Stimulated activated CD8-positive, alpha-beta memory T cell treated with anti-CD3 and anti-CD28 coated beads, Interleukin-7, amount 100 ng/mL, for 24 hours (primary cell): Measurements from ENCODE around the gene ATP2B2.

ENCODE experiments used
- DNase-seq: peaks from one replicate; pipeline ENCODE4 v3.0.0-alpha.2; 2020; ENCODE audit warnings: low read depth

Gene ATP2B2

DNA sequence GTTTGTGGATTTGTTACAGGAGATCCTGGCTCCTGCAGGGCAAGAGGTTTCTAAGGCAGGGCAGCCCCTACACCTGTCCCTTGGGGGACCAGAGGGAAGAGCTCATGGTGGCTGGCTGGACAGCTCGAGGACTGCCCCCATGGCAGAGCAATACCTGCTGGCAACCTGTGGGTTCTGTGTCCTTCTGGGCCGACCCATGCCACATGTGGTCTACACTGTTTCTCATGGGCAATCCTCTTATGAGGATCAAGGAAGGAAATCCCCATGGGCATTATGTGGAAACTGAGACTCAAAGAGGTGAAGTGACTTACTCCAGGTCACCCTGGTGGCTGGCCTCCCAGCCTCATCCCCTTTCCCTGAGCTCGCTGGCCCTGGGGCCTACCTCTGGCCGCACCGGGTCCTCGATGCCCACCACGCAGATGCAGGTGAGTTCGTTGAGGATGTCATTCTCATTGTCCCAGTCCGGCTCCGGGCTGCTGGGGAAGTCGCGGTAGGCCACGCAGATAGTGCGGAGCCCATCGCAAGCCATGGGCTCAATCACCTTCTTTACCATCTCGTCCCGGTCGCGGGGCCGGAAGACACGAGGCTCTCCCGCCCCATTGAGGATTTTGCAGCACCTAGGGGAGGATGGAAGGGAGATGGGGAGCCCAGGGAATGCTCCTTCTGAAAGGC, 146.9 kb downstream of the ATP2B2 start:
- DNase-seq, result no peak

DNA sequence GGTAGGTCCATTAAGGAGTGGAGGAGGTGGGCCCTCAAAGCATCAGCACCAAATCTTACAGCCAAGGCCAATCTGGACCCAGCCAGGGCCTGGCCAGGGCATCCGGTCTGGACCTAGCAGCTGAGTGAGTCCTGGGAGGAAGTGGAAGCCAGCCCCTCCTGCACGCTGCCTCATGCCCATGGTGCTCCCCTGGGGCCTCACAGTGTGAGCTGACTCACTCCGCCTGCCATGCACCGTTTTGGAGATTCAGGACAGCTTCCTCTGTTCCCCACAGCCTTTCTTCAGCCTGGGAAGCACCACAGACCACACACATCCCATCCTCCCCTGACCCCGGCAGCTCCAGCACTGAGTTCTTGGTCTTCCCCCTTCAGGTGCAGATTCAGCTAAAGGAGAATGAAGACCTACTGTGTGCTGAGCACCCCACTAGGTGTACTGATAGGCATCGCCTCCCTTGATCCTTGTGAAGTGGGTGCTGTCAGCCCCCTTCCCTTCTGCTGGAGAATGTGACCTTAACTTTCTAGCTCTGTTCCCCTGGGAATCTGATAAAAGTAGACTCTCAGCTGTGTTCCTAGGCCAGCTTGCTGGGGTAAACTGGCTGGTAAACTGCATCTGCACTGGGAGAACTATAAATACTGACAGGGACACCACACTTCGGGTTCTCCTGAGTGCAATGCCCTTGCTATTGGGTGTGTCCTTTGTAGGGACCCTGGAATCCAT, 147.6 kb downstream of the ATP2B2 start:
- no peak for DNase-seq

DNA sequence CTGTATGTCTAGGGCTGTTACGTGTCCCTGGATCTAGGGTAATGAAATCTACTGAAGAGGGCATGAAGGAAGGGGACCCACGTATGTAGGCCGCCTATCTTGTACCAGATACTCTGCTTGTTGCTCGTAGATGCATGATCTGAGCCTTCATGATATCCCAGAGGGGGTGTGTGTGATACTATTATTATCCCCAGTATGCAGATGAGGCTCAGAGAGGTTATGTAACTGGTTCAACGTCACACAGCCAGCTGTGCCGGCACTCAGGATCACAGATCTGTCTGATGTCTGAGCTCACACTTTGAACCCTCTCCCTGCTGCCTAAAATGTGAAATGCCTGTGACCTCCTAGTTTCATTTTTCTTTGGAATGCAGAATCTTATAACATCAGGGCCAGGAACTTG, 148.3 kb downstream of the ATP2B2 start:
- DNase-seq, result no peak

DNA sequence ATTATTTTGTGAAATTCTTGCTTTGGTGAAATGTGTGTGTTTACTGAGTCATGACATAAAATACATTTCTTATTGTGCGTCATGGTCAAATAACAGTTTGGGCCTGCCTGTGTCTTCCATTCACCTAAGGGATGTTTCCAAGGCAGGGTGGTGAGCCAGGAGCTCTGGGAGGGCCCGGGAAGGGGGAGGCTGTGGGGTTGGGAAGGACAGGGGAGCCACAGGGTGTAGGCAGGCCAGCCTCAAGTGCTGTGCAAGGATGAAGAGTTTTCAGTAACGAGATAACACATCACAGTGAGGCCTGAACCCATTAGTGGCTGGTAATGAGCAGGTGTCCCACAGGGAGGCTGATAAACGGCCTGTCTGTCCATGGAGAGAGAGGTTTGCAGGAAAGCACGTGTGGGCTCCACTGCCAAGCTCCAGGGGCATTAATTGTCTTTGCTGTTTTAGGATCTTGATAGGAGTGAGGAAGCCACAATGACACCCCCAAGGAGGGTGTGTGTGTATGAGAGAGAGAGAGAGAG, 148.9 kb downstream of the ATP2B2 start:
- no peak for DNase-seq

DNA sequence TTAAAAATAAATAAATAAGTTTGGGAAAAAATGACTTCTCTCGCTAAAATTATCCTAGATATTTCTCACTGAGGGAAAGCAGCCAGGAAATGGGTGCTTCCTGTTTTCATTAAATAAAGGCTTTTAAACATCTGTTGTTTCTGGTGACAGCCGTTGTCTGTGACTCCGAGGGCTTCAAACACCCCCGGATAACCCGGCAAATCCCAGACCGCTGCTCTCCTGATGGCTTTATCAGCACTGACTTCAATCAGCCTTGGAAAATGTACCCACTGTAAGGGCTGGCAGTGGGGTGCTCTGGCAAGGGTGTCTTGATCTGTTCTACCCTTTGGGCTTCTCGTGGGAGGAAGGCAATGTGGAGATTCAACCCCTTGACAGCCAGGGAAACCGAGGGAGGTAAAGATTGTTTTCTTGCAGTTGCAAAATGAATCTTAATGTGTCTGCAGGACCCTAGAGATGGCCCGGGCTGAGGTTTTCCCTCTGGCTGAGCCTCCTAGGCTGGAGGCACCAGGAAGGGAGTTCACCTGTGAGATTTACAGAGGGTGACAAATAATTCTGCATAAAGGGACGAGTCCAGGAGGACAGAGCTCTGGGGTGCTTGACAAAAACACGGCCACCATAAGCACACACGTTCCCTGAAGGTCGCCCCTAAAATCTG, 150.9 kb downstream of the ATP2B2 start:
- DNase-seq, result no peak

DNA sequence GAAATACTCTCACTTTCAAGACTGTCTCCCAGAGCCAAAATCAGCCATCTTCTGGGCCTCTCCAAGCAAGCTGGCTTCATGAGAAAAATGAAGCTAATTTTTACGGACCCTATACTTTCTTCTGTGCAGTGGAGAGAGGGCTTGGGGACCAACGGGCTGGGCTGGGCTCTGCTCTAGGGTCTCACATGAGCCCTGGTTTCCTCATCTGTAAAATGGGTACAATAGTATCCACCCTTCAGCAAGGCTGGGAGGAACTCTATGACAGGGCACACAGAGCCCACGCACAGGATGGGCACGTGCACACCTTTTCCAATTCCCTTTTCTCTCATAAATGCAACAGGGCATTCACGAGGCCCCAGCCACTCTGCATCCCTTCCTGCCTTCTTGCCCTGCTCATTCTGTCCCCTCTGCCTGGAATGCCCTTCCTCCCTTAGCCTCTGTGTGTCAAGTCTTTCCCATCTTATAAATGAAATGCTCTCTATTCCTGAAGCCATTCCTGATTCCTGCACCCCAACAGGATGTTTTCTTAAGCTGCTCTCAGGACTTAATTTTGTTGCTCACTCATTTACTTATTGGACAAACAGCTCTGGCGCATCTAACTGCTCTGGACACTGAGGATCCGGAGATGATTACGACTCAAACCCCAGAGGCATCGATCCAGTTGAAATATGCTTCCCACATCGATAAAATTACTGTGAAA, 151.6 kb downstream of the ATP2B2 start:
- DNase-seq, result no peak

DNA sequence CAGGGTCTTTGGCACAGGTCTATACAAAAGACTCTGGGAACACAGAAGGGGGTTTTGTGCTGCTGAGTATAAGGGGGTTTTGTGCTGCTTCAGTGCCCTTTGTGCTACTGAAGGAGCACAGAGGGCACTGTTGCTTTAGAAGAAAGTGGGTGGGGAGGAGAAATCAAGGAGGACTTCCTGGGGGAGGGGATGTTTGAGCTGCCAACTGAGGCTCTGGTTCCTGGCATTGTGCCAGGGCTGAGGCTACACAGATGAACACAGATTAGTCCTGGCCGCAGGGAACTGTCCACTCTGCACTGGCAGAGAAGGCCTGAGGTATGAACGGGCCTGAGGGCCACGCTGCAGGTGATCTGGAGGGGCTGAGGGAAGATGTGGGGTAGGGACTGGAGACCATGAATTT, 152.2 kb downstream of the ATP2B2 start:
- no peak for DNase-seq

DNA sequence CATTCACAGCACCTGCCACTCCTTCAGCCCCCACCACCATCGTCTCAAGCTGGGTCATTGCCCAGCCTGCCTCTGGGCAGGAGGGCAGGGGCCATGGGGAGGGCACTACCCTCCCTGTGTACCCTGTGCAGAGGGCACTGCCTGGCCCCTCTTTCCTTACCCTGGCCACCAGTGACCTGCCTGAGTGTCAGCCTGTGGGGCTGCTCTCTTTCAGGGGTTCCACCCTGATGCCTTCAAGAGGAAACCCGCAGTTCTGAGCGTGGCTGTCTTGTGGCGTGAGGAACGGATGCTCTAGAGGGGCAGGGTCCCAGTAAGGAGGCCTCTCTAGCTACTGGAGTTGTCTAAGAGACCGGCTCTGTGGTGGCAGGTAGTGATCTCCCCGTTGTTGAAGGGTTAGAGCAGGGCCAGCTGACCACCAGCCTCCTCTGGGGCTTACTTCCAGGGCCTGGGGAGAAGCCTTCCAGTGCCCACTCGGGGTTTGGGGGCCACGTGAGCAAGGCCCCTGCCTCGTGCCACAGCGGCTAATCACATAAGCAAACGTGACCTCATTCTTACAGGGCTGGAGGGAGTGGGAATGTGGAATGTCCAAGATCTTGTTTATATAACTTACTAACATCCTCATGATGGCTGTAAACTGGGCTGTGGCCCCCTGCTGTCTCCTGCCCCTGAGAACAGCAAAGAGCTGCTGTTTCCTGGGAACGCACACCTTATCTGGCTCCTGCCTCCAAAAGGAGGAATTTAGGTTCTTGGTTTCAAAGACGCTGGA, 153.1 kb downstream of the ATP2B2 start:
- DNase-seq, result no peak

DNA sequence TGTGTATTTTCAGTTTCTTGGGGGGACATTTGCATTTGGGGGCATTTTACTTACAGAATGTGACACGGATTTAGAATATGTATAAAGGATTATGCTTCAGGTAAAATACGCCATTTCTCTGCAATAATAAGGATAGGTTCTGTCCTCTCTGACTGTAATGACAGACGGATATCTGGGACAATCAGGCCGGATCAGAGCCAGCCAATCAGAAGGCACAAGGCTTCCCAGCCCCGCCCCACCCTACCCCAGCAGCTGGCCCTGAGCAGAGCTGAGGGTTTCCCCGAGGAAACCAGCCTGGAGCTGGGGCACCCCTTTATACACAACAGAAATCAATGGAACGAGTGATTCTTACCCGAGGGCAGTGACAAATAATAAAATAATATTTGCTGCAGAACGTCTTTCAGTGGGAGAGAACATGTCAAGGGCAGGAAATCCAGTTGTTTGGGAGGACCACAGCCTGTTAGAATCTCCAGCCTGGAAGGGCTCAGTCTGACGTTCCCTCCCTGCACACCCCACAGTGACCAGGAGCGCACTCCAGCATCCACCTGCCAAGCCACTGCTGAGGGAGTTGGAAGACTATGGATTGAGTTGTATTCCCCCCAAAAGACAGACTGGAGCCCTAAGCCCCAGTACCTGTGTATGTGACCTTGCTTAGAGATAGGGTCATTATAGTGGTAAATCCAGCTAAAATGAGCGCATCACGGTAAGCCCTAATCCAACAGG, 154.2 kb downstream of the ATP2B2 start:
- no peak for DNase-seq

DNA sequence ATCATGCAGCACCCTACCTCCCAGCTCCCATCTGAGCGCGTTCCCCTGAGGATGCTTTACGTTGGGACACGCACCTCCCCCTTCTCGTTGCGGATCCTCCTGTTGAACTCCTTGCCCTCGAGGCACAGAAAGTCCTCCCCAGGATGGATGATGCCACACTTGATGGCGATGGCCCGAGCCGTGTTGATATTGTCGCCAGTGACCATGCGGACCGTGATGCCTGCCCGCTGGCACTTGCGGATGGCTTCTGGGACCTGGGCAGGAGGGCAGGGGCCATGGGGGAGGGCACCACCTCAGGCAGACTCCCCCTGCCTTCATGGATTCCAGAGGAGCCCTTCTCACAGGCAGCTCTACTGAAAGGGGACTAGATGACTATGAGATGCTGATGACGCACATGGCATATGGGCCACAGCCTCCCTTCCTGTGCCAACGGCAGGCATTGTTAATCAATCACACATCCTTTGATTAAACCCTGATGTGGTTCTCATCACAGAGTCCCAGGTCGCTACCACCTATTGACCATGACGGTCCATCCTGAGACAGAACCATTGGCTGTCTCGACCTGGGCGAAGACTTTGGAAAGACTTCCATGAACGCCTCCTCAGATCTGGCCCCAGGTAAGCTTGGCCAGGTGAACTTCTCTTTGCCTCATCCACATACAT, 154.9 kb downstream of the ATP2B2 start:
- DNase-seq, result no peak

DNA sequence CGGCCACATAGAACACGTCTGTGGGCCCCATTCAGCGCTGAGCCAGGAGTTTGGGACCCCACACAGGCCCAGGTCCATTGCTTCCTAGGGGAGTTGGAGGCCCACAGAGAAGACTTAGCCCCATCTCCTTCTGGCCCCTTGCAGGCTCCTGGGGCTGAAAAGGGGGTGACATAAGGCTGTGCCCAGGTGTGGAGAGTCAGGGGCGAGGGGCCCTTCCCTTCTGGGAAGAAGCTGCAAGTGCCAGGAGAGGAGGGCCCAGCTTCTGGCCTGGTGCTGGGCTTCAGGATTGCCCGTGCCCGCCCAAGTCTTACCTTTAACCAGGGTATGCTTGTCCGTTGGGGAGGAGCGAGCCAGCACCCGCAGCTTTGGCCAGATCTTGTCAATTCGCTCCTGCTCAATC, 155.6 kb downstream of the ATP2B2 start:
- DNase-seq, result no peak

DNA sequence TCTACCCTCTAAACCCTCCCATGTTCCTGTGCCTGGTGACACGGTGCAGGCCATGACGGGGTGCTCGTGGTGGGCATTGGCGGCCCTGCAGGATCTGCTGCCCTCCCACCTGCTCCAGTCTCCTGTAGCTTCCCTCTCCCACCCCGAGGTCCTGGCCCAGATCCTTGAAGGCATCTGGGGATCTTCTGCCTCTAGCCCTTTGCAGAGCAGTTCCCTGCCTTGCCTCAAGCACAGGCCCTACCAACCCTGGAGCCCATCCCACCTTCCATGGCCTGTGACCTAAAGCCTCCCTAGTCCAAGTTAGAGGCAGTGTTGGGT, 157.0 kb downstream of the ATP2B2 start:
- DNase-seq, result no peak

DNA sequence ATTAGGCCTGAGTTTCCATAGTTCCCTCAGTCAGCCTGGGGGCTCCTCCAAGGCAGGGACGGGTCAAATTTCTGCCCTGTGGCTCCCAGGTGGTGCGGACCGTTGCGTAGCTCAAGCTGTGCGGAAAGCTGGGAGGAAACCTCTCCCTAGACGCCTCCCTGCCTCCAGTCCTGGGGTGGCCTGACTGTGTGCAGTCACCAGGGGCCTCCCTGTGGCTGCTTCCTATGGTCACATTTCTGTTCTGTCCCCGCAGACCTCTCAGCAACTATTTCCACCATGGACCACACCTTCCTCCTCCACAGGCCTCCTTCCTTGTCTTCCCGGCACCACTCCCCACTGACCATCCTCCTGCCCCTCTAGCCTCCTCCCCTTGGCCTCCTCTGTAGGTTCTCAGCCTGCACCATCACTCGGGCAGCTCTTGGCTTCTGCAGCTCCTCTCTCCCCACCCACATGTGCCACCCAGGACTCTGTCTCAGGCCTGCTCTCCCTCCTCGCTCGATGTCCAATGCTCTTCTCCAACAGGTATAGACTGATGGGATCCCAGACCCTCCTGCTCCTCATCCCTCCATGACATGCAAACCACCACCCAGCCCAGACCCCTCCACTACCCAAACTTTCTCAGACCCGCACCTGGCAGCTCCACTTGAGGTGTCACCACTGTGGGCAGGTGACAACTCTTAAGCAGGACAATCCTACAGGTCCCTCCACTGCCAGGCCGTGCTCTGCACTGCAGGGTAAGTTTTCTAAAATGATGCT, 157.6 kb downstream of the ATP2B2 start:
- no peak for DNase-seq

DNA sequence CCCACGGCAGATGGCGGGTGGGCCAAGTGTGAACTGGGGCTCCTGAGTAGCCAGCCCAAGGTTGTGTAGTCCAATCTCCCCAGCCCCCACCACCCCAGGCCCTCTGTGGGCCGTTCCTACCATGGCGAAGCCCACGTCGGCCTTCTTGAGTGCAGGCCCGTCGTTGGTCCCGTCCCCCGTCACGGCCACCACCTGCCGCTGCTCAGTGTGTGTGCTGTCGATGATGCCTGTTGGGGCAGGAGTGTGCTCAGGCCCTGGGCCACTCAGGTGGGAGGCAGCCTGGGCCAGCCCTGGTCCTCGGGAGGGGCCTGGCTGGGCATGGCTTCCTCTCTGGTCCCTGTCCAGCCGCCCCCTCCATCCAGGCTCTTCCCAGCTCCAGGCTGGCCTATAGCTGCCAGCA, 159.5 kb downstream of the ATP2B2 start:
- DNase-seq, result no peak

DNA sequence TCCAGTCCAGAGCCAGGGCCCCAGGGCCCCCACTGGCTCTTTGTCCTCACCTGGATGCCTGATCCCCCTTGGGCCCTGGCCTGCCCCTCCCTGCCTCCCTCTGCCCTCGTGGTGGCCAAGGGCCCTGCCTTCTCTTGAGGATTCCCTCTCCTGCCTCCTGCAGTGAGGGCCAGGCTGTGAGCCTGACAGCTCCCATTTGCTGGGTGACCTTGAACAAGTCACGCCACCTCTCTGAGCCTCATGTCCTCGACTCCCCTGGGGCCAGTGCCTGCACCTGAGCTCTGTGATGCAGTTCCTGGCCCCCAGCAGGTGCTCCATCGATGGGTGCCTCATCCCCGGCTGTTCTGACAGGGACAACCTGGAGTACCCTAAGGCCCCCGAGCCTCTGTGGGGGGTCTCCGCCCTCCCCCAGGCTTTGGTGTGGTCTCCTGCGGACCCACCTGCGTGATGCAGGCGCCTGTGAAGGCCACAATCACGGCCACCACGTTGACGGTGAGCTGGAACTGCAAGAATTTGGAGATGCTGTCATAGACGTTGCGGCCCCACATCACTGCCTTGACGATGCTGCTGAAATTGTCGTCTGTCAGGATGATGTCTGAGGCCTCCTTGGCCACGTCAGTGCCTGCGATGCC, 160.3 kb downstream of the ATP2B2 start:
- no peak for DNase-seq

DNA sequence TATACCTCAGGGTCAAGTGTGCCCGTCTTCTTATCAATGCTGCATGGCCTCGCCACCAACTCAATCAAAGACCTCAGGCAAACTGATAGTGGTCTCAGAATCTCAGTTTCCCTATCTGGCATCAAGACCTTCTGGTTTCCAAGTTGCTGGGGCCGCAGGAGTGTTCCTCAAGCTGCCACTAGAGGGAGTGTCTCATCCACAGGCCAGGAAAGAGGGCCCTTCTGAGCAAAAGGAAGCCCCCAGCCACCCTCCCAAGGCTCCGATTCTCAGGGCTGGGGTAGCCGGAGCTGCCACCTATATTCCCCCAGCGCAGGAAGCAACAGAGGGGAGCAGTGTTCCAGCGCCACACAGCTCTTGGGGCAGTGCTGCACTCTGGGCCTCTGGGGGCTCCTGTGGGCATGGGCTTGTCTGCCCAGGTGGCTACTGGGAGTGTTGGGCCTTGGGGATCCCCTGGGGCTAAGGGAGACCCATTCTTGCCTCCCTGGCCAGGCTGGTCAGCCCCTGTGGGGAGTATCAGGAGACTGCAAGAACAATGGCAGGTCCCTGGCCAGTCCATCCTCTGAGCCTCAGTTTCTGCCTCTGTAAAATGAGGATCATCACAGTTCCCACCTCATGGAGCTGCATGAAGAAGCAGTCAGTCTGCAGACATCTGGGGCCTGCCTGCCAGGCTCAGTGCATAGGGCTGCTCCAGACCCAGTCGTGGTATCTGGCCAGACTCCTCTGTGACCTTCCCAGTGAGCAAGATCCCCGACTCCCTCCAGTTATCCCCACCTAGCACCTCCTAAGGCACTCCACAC, 161.0 kb downstream of the ATP2B2 start:
- peak; percentile 30 for DNase-seq

DNA sequence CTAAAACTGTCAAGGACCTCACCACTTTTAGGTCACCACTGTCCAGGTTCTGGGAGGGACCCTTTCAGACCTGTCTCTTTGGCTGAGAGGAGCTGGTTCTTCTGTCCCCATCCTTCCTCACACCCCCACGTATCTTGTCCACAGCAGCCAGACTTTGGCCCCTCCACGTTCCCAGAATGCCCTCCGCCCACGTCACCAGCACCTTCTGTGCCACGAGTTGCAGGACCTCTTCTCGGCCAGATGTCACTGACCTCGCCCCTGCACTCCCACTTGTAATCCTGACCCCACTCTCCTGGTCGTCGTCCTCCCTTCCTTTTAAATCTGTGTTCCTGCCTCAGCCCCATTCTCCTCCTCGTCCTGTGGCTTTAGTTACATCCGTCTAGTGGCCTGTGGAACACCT, 161.9 kb downstream of the ATP2B2 start:
- DNase-seq, result no peak

DNA sequence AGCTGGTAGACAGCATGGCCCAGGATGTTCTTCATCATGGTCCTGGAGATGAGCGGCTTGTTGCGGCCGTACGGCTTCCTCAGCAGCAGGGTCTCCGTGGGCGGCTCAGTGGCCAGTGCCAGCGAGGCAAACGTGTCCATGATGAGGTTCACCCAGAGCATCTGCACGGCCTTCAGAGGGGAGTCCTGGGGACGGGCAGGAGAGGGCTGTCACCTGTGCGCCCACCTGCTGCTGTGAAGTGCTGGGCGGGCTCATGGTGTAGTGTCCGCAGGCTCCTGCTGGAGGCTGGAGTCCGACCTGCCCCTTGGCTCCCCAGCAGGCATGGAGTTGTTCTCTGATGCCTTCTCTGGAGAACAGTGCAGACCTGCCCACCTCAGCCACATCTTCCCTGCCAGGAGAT, 162.6 kb downstream of the ATP2B2 start:
- DNase-seq, result no peak
